ENCODE data around the gene NFIB.

The NFIB gene

GRCh38 chr9:14318934-14319580, 5.1 kb upstream of the NFIB start:
- no peak for DNase-seq (ENCODE audit: low spot score)

- no peak for DNase-seq (ENCODE audit: low spot score)
Observed at GRCh38 chr9:14318361-14318760, 4.4 kb upstream of the NFIB start.

GRCh38 chr9:14317667-14318320, 3.9 kb upstream of the NFIB start:
- no peak for DNase-seq (ENCODE audit: low spot score)

- no peak for DNase-seq (ENCODE audit: low spot score)
Observed at GRCh38 chr9:14316602-14317300, 2.8 kb upstream of the NFIB start.

- no peak for DNase-seq (ENCODE audit: low spot score)
Observed at GRCh38 chr9:14315875-14316601, 2.1 kb upstream of the NFIB start.

- DNase-seq (ENCODE audit: low spot score) = no peak
Observed at GRCh38 chr9:14314929-14315874, 1.3 kb upstream of the NFIB start.

- no peak for DNase-seq (ENCODE audit: low spot score)
Observed at GRCh38 chr9:14314424-14314928, 535 bp upstream of the NFIB start.

- no peak for DNase-seq (ENCODE audit: low spot score)
Observed at GRCh38 chr9:14313378-14313940, 482 bp downstream of the NFIB start.

- no peak for DNase-seq (ENCODE audit: low spot score)
Observed at GRCh38 chr9:14312719-14313377, 1.1 kb downstream of the NFIB start.

GRCh38 chr9:14311956-14312685, 1.8 kb downstream of the NFIB start:
- DNase-seq (ENCODE audit: low spot score) = no peak

- DNase-seq (ENCODE audit: low spot score) = no peak
Observed at GRCh38 chr9:14311171-14311949, 2.6 kb downstream of the NFIB start.

- DNase-seq (ENCODE audit: low spot score) = no peak
Observed at GRCh38 chr9:14310311-14310710, 3.6 kb downstream of the NFIB start.

GRCh38 chr9:14309403-14309802, 4.5 kb downstream of the NFIB start:
- DNase-seq (ENCODE audit: low spot score) = no peak

GRCh38 chr9:14308853-14309145, 5.1 kb downstream of the NFIB start:
- DNase-seq (ENCODE audit: low spot score) = no peak

- DNase-seq (ENCODE audit: low spot score) = no peak
Observed at GRCh38 chr9:14307989-14308852, 5.7 kb downstream of the NFIB start.

- no peak for DNase-seq (ENCODE audit: low spot score)
Observed at GRCh38 chr9:14306672-14307660, 7.0 kb downstream of the NFIB start.

GRCh38 chr9:14306188-14306587, 7.8 kb downstream of the NFIB start:
- no peak for DNase-seq (ENCODE audit: low spot score)

Measured in kidney capillary endothelial cell (primary cell).